Progenitor cell of endocrine pancreas (in vitro differentiated cells): ENCODE results near the gene PKLR. TPM values are rescaled to one million over a fixed set of nuclear protein-coding genes. Genes with fewer than 3 reads are reported as not detected.

ENCODE experiments used
- DNase-seq: peaks from one replicate; pipeline ENCODE4 v3.0.0; 2021; ENCODE audit warnings: low spot score; ENCODE audit not compliant: unreplicated experiment
- H3K27ac Mint-ChIP-seq: 2 replicates; pipeline ENCODE4 v1.8.0; 2021; ENCODE audit warnings: mild to moderate bottlenecking, moderate library complexity, mixed read lengths
- H3K27me3 Mint-ChIP-seq: 2 replicates; pipeline ENCODE4 v1.8.0; 2021; ENCODE audit warnings: mixed read lengths
- H3K36me3 Mint-ChIP-seq: 2 replicates; pipeline ENCODE4 v1.8.0; 2022; ENCODE audit warnings: mixed read lengths; ENCODE audit not compliant: insufficient read depth
- H3K4me1 Mint-ChIP-seq: 2 replicates; pipeline ENCODE4 v1.8.0; 2021; ENCODE audit warnings: low read depth, mixed read lengths
- H3K4me3 Mint-ChIP-seq: 2 replicates; pipeline ENCODE4 v1.8.0; 2021; ENCODE audit warnings: low read depth, mild to moderate bottlenecking, moderate library complexity, mixed read lengths
- H3K9me3 Mint-ChIP-seq: 2 replicates; pipeline ENCODE4 v1.8.0; 2021; ENCODE audit warnings: low read depth, mixed read lengths
- CTCF ChIP-seq: fragments of 200-600 bp; sonication (generic); IDR thresholded peaks from one replicate; pipeline ENCODE4 v1.5.0; 2021; ENCODE audit warnings: antibody characterized with exemption, mild to moderate bottlenecking; ENCODE audit not compliant: unreplicated experiment
- total RNA-seq: library from RNA; stranded (reverse); gene quantifications from 2 replicates; pipeline ENCODE4 v1.2.1, GENCODE V29; 2021

Gene PKLR
- total RNA-seq, 1 donor from 2014 or later = 0.57 TPM

GRCh38 chr1:155287987-155288543, 13.2 kb downstream of the PKLR start:
- Mint-ChIP-seq H3K27me3 (no peaks in the 10 kb centered on the region), H3K9me3 (no peaks in the 10 kb centered on the region), H3K36me3 (no peaks in the 10 kb centered on the region), H3K4me3 (no peak overlapping the region), H3K4me1 (no peaks in the 10 kb centered on the region), H3K27ac (no peak overlapping the region)
- no peak for TF ChIP-seq CTCF
- DNase-seq = no peak

DNA sequence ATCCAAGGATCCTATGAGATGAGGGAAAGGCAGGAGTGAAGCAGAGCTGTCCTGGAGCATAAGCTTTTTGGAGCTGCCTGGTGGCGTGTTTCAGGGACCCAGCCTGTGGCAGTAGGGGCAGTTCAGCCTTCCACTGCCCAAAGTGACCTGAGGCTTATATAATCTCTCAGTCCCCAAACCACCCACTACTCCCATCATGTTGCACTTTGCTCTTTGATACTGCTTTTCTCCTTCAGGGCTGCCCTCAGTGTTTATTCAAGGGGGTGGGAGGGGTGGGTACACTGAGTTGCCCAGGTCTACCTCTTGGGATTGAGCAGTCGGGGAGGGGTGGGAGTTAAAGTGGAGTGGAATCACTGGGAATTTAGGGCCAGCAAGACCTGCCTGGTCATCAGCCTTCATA, 14.7 kb downstream of the PKLR start:
- Mint-ChIP-seq H3K4me1 (no peaks in the 10 kb centered on the region), H3K36me3 (no peaks in the 10 kb centered on the region), H3K27ac (no peak overlapping the region), H3K27me3 (no peaks in the 10 kb centered on the region), H3K4me3 (no peak overlapping the region), H3K9me3 (no peaks in the 10 kb centered on the region)
- DNase-seq = no peak
- TF ChIP-seq CTCF = no peak

DNA sequence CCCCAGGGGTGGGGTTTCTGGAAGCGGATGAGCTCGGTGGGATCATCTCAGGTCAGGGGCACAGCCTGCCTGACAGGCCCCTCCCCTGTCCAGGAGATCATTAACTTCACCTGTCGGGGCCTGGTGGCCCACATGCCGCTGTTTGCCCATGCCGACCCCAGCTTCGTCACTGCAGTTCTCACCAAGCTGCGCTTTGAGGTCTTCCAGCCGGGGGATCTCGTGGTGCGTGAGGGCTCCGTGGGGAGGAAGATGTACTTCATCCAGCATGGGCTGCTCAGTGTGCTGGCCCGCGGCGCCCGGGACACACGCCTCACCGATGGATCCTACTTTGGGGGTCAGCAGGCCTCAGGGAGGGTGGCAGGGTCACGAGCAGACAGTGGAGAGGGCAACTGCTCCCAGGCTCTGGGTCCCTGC, 15.6 kb downstream of the PKLR start:
- Mint-ChIP-seq H3K27ac (no peak overlapping the region), H3K27me3 (no peaks in the 10 kb centered on the region), H3K9me3 (no peaks in the 10 kb centered on the region), H3K4me1 (no peaks in the 10 kb centered on the region), H3K36me3 (no peaks in the 10 kb centered on the region), H3K4me3 (no peak overlapping the region)
- no peak for TF ChIP-seq CTCF
- DNase-seq = no peak

DNA sequence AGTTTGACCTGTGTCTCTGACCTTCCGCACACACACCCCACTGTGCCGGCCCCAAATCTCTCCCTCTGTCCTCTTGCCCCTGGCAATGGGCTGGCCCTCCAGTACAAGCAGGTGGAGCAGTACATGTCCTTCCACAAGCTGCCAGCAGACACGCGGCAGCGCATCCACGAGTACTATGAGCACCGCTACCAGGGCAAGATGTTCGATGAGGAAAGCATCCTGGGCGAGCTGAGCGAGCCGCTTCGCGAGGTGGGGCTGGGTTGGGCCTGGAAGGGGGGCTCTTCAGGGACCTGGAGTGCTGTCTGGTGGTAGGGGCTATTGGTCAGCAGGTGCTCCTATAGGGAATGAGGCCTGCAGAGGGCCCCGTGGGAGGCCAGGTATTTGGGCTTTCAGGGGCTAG, 16.2 kb downstream of the PKLR start:
- no peak overlapping the region for H3K27ac Mint-ChIP-seq
- H3K9me3 Mint-ChIP-seq = no peaks in the 10 kb centered on the region
- no peak for DNase-seq
- no peaks in the 10 kb centered on the region for H3K27me3 Mint-ChIP-seq
- H3K4me1 Mint-ChIP-seq = no peaks in the 10 kb centered on the region
- H3K4me3 Mint-ChIP-seq = no peak overlapping the region
- no peaks in the 10 kb centered on the region for H3K36me3 Mint-ChIP-seq
- TF ChIP-seq CTCF = no peak

- Mint-ChIP-seq H3K36me3 (no peaks in the 10 kb centered on the region), H3K4me1 (no peaks in the 10 kb centered on the region), H3K9me3 (no peaks in the 10 kb centered on the region), H3K27ac (no peak overlapping the region), H3K27me3 (no peaks in the 10 kb centered on the region), H3K4me3 (no peak overlapping the region)
- no peak for TF ChIP-seq CTCF
- DNase-seq = no peak
Observed at GRCh38 chr1:155284476-155284875, 16.8 kb downstream of the PKLR start.
